ENCODE data around the gene PF4V1.

The PF4V1 gene

DNA sequence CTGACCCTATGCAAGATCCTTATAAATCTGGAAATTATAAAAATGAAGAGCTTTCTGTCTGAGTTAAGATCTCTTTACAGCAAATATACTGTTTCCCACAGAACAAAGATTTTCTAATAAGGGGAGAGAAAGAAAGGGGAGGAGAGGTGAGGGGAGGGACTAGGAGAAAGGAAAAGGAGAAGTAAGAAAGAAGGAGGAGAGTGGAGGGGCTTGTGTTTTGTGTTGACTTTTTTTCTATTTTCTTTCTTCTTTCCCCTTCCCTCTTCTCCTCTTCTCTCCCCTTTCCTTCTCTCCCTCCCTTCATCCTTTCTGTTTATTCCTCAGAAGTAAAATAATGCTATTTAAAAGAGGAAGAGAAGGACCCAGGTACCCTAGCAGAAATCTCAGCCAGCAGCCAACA is 10.4 kb upstream of the PF4V1 start (continued):
- TF ChIP-seq ZNF768 (tag by site-specific recombination; IDR thresholded peaks at IDR 0.05) (no peak), ZNF311 (tag by site-specific recombination; IDR thresholded peaks at IDR 0.05; ENCODE audit: borderline replicate concordance) (no peak)

DNA sequence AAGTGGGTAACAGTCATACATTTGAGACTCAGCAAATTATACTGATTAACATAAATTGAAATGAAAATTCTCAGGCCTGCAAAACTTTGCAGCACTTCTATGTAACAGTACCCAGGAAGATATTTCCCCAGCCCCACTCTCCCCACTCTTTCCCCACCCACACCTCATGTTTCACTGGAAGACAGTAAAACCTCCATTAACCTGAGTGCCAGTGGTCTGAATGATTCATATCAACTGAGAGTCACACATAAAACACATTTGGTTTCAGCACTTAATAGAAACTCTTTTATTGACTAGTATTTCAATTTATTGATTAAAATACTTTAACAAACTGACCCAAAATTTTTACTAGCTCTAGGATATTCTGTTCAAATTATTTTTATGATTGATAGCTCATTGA is 9.7 kb upstream of the PF4V1 start:
- Histone ChIP-seq H3K27ac (ENCODE audit: extremely low read depth, low read depth, low read length) (no peak overlapping the region), H3K4me3 (ENCODE audit: low read depth, low read length) (no peak overlapping the region), H3K4me1 (ENCODE audit: control insufficient read depth, insufficient read depth, low read length) (no peaks in the 10 kb centered on the region), H3K9me3 (ENCODE audit: control insufficient read depth, insufficient read depth, low read depth, low read length) (no peaks in the 10 kb centered on the region), H3K36me3 (ENCODE audit: control insufficient read depth in 2 of 2, insufficient read depth in 1 of 2, low read length in 2 of 2) (no peaks in the 10 kb centered on the region)
- CTCF ChIA-PET, result interaction anchor here (0.6 kb wide), 1 partner anchor 515 kb away, joined by 3 read pairs; no protein-coding TSS in a partner anchor
- POLR2A ChIA-PET, result no interaction called here
- no peak for TF ChIP-seq ZNF140 (tag by site-specific recombination; IDR thresholded peaks at IDR 0.05)
- no peak for TF ChIP-seq MEIS1 (CRISPR knock-in tag; IDR thresholded peaks at IDR 0.05; ENCODE audit: borderline replicate concordance)
- TF ChIP-seq, protein P1, sequence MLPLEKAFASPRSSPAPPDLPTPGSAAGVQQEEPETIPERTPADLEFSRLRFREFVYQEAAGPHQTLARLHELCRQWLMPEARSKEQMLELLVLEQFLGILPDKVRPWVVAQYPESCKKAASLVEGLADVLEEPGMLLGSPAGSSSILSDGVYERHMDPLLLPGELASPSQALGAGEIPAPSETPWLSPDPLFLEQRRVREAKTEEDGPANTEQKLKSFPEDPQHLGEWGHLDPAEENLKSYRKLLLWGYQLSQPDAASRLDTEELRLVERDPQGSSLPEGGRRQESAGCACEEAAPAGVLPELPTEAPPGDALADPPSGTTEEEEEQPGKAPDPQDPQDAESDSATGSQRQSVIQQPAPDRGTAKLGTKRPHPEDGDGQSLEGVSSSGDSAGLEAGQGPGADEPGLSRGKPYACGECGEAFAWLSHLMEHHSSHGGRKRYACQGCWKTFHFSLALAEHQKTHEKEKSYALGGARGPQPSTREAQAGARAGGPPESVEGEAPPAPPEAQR (tag by site-specific recombination; IDR thresholded peaks at IDR 0.05), result no peak

DNA sequence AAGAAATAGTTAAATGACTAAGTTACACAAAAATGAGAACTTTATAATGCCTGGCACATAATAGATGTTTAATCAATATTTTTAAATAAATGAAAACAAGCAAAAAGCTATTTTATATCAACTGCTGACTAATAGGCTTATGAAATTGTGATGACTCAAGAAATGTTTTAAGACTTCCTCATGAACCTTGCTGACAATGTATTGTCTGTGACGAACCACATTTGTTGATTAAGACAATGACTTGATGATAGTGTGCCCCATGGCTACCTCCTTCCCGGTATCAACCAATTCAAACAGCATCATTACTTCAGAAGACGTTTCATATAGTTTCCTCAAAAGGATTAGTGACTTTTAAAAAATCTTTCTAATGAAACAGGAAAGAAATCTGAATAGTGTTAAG is 8.8 kb upstream of the PF4V1 start:
- CTCF ChIA-PET, result interaction anchor here (1.1 to 1.3 kb wide), 2 partner anchors 10 to 20 kb away, joined by 3 to 6 read pairs; no protein-coding TSS in a partner anchor
- H3K4me1 ChIP-seq (ENCODE audit: control insufficient read depth, insufficient read depth, low read length), result no peaks in the 10 kb centered on the region
- no peaks in the 10 kb centered on the region for H3K36me3 ChIP-seq (ENCODE audit: control insufficient read depth in 2 of 2, insufficient read depth in 1 of 2, low read length in 2 of 2)
- TF ChIP-seq ZNF560 (tag by site-specific recombination; IDR thresholded peaks at IDR 0.05; ENCODE audit: borderline replicate concordance), result no peak
- no peak for TF ChIP-seq MYNN (tag by site-specific recombination; IDR thresholded peaks at IDR 0.05; ENCODE audit: borderline replicate concordance)
- TF ChIP-seq ZNF157 (tag by site-specific recombination; IDR thresholded peaks at IDR 0.05), result no peak
- no peak for TF ChIP-seq ZNF350 (tag by site-specific recombination; IDR thresholded peaks at IDR 0.05)
- TF ChIP-seq ZNF571 (tag by site-specific recombination; IDR thresholded peaks at IDR 0.05), result no peak
- no peak for TF ChIP-seq ZNF792 (tag by site-specific recombination; IDR thresholded peaks at IDR 0.05)
- TF ChIP-seq ZEB2 (tag by site-specific recombination; IDR thresholded peaks at IDR 0.05), result no peak
- TF ChIP-seq, protein P2, sequence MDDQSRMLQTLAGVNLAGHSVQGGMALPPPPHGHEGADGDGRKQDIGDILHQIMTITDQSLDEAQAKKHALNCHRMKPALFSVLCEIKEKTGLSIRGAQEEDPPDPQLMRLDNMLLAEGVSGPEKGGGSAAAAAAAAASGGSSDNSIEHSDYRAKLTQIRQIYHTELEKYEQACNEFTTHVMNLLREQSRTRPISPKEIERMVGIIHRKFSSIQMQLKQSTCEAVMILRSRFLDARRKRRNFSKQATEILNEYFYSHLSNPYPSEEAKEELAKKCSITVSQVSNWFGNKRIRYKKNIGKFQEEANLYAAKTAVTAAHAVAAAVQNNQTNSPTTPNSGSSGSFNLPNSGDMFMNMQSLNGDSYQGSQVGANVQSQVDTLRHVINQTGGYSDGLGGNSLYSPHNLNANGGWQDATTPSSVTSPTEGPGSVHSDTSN (CRISPR knock-in tag; IDR thresholded peaks at IDR 0.05), result no peak
- TF ChIP-seq ZSCAN23 (tag by site-specific recombination; IDR thresholded peaks at IDR 0.05), result no peak
- TF ChIP-seq, protein P3, sequence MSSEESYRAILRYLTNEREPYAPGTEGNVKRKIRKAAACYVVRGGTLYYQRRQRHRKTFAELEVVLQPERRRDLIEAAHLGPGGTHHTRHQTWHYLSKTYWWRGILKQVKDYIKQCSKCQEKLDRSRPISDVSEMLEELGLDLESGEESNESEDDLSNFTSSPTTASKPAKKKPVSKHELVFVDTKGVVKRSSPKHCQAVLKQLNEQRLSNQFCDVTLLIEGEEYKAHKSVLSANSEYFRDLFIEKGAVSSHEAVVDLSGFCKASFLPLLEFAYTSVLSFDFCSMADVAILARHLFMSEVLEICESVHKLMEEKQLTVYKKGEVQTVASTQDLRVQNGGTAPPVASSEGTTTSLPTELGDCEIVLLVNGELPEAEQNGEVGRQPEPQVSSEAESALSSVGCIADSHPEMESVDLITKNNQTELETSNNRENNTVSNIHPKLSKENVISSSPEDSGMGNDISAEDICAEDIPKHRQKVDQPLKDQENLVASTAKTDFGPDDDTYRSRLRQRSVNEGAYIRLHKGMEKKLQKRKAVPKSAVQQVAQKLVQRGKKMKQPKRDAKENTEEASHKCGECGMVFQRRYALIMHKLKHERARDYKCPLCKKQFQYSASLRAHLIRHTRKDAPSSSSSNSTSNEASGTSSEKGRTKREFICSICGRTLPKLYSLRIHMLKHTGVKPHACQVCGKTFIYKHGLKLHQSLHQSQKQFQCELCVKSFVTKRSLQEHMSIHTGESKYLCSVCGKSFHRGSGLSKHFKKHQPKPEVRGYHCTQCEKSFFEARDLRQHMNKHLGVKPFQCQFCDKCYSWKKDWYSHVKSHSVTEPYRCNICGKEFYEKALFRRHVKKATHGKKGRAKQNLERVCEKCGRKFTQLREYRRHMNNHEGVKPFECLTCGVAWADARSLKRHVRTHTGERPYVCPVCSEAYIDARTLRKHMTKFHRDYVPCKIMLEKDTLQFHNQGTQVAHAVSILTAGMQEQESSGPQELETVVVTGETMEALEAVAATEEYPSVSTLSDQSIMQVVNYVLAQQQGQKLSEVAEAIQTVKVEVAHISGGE (tag by site-specific recombination; conservative IDR thresholded peaks at IDR 0.05; ENCODE audit: low read depth), result no peak
- no peak for TF ChIP-seq ZNF654 (tag by site-specific recombination; IDR thresholded peaks at IDR 0.05; ENCODE audit: low read depth)
- POLR2A ChIA-PET, result no interaction called here
- H3K9me3 ChIP-seq (ENCODE audit: control insufficient read depth, insufficient read depth, low read depth, low read length), result no peaks in the 10 kb centered on the region
- H3K27ac ChIP-seq (ENCODE audit: extremely low read depth, low read depth, low read length), result no peak overlapping the region
- H3K4me3 ChIP-seq (ENCODE audit: low read depth, low read length), result no peak overlapping the region
